ENCODE results near the gene NUDT5. TPM values are rescaled to one million over a fixed set of nuclear protein-coding genes. Genes with fewer than 3 reads are reported as not detected.

Gene NUDT5
- total and polyA plus RNA-seq, 4 donors, result 40.6 to 54.7 (median 51.1) TPM

DNA sequence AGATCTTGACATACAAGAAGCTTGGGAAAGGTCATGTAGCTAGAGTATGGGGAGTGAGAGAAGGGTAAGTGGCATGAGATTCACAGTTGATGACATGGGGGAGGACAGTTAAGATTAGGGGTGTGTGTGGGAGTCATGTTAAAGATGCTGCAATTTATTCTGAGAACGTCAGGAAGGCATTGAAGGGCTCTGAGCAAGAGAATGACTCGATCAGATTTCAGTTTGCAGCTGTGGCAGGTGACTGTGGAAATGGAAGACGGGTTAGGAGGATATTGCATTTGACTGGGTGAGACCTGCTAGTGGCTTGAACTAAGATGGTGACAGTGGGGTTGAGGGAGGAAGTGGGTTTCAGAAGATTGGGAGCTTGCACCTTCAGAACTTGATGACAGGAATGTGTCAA is 5.9 kb upstream of the NUDT5 start:
- Histone ChIP-seq H3K9ac (ENCODE audit: insufficient read depth in 1 of 2, low read length in 2 of 2) (no peak overlapping the region), H3K27me3 (ENCODE audit: control insufficient read depth in 3 of 3, insufficient read depth in 3 of 3, low read length in 2 of 3) (no peaks in the 10 kb centered on the region), H3K36me3 (ENCODE audit: control insufficient read depth in 4 of 4, insufficient read depth in 4 of 4, low read length in 4 of 4) (peaks cover 4 to 23% (median 8%) of the 10 kb centered on the region in 4 donors), H3K27ac (ENCODE audit: low read depth in 1 of 2, low read length in 1 of 2) (no peak overlapping the region), H3K9me3 (ENCODE audit: control insufficient read depth in 4 of 4, insufficient read depth in 3 of 4, low read length in 3 of 4) (no peaks in the 10 kb centered on the region), H3K4me3 (no peak overlapping the region), H3K4me1 (ENCODE audit: control insufficient read depth in 5 of 5, insufficient read depth in 5 of 5, low read length in 5 of 5) (peaks cover 0 to 7% (median 3%) of the 10 kb centered on the region in 5 donors)
- no peak for TF ChIP-seq CTCF (IDR thresholded peaks at IDR 0.05; ENCODE audit: control extremely low read depth, extremely low read depth)
- 43 to 71% methylated on average over 3 of the region's 3 CpGs for WGBS, 2 donors
- ATAC-seq (ENCODE audit: insufficient read depth, low FRiP score) (no peak), DNase-seq (no peak)

- Histone ChIP-seq H3K9ac (ENCODE audit: insufficient read depth in 1 of 2, low read length in 2 of 2) (no peak overlapping the region), H3K36me3 (ENCODE audit: control insufficient read depth in 4 of 4, insufficient read depth in 4 of 4, low read length in 4 of 4) (peaks cover 4 to 20% (median 8%) of the 10 kb centered on the region in 4 donors), H3K27me3 (ENCODE audit: control insufficient read depth in 3 of 3, insufficient read depth in 3 of 3, low read length in 2 of 3) (no peaks in the 10 kb centered on the region), H3K27ac (ENCODE audit: low read depth in 1 of 2, low read length in 1 of 2) (no peak overlapping the region), H3K9me3 (ENCODE audit: control insufficient read depth in 4 of 4, insufficient read depth in 3 of 4, low read length in 3 of 4) (no peaks in the 10 kb centered on the region), H3K4me3 (no peak overlapping the region), H3K4me1 (ENCODE audit: control insufficient read depth in 5 of 5, insufficient read depth in 5 of 5, low read length in 5 of 5) (peaks cover 0 to 8% (median 3%) of the 10 kb centered on the region in 5 donors)
- no peak for TF ChIP-seq CTCF (IDR thresholded peaks at IDR 0.05; ENCODE audit: control extremely low read depth, extremely low read depth)
- ATAC-seq (ENCODE audit: insufficient read depth, low FRiP score) (no peak), DNase-seq (no peak)
- 95 to 97% methylated on average over 5 of the region's 5 CpGs for WGBS, 2 donors
These were observed 5.2 kb upstream of the NUDT5 start for GRCh38 chr10:12200850-12201249.

GRCh38 chr10:12198156-12198555 is 2.5 kb upstream of the NUDT5 start:
- DNase-seq, result no peak
- Histone ChIP-seq H3K27me3 (ENCODE audit: control insufficient read depth in 3 of 3, insufficient read depth in 3 of 3, low read length in 2 of 3) (no peaks in the 10 kb centered on the region), H3K4me1 (ENCODE audit: control insufficient read depth in 5 of 5, insufficient read depth in 5 of 5, low read length in 5 of 5) (peaks cover 3 to 16% (median 7%) of the 10 kb centered on the region in 5 donors), H3K4me3 (no peak overlapping the region), H3K27ac (ENCODE audit: low read depth in 1 of 2, low read length in 1 of 2) (no peak overlapping the region), H3K36me3 (ENCODE audit: control insufficient read depth in 4 of 4, insufficient read depth in 4 of 4, low read length in 4 of 4) (peaks cover 4 to 16% (median 7%) of the 10 kb centered on the region in 4 donors), H3K9ac (ENCODE audit: insufficient read depth in 1 of 2, low read length in 2 of 2) (no peak overlapping the region), H3K9me3 (ENCODE audit: control insufficient read depth in 4 of 4, insufficient read depth in 3 of 4, low read length in 3 of 4) (no peaks in the 10 kb centered on the region)
- TF ChIP-seq CTCF (IDR thresholded peaks at IDR 0.05; ENCODE audit: control extremely low read depth, extremely low read depth), result no peak
- 87 to 91% methylated on average over 2 of the region's 2 CpGs for WGBS, 2 donors
- ATAC-seq (ENCODE audit: insufficient read depth, low FRiP score), result no peak

Data from lung (tissue), 12 donors.